H1 (cell line): ENCODE measurements around the gene CFAP100. TPM values are rescaled to one million over a fixed set of nuclear protein-coding genes. Genes with fewer than 3 reads are reported as not detected.

ENCODE experiments used
- CTCF ChIA-PET: fragments of 300-600 bp; sonication (Branson Sonifier 250); formaldehyde crosslinking; loops from one replicate; lab custom pipeline; 2021; ENCODE audit not compliant: partially characterized antibody; lab: Charles Lee
- POLR2A ChIA-PET: fragments of 300-600 bp; sonication (Branson Sonifier 250); formaldehyde crosslinking; loops from one replicate; lab custom pipeline; 2021; ENCODE audit warnings: inconsistent platforms; ENCODE audit not compliant: partially characterized antibody; lab: Charles Lee
- DNase-seq, 2 experiments: peaks; one replicate each; pipeline versions ENCODE4 v3.0.0 to v3.0.0-alpha.2; 2010 to 2022; ENCODE audit warnings: low spot score in 2 of 2, low read depth in 1 of 2, mixed read lengths in 1 of 2
- FAIRE-seq: peaks from 2 replicates; lab custom pipeline; 2011; peaks lifted over from hg19 to GRCh38; lab: Jason Lieb, UNC
- H2AFZ ChIP-seq: 2 replicates; pipeline ENCODE4 v1.8.1; 2012; ENCODE audit warnings: low read length, inconsistent platforms
- H2AK5ac ChIP-seq: 2 replicates; pipeline ENCODE4 v1.6.1; 2013; ENCODE audit warnings: low read depth, low read length
- H2BK120ac ChIP-seq: replicated peaks from 2 replicates; pipeline ENCODE3; 2013; ENCODE audit warnings: low read depth, low read length, inconsistent platforms
- H2BK12ac ChIP-seq: 2 replicates; pipeline ENCODE4 v1.6.1; 2013; ENCODE audit warnings: low read depth, low read length
- H2BK15ac ChIP-seq: 2 replicates; pipeline ENCODE4 v1.6.1; 2013; ENCODE audit warnings: low read length
- H2BK20ac ChIP-seq: 2 replicates; pipeline ENCODE4 v1.6.1; 2013; ENCODE audit warnings: low read length
- H2BK5ac ChIP-seq: 2 replicates; pipeline ENCODE4 v1.6.1; 2013; ENCODE audit warnings: low read depth, low read length
- H3K14ac ChIP-seq: 2 replicates; pipeline ENCODE4 v1.6.1; 2013; ENCODE audit warnings: inconsistent platforms; ENCODE audit not compliant: insufficient read length
- H3K18ac ChIP-seq: 2 replicates; pipeline ENCODE4 v1.6.1; 2013; ENCODE audit warnings: low read length; ENCODE audit errors: extremely low read depth
- H3K23ac ChIP-seq: 2 replicates; pipeline ENCODE4 v1.6.1; 2013; ENCODE audit warnings: inconsistent platforms; ENCODE audit not compliant: insufficient read length
- H3K23me2 ChIP-seq: 2 replicates; pipeline ENCODE4 v1.6.1; 2013; ENCODE audit warnings: low read depth, low read length
- H3K27ac ChIP-seq: 2 replicates; pipeline ENCODE4 v1.6.1; 2011; ENCODE audit warnings: low read depth, low read length, inconsistent platforms
- H3K27me3 ChIP-seq, 4 experiments: replicated peaks in 1 of 4; 1 replicate in 1 of 4; 2 replicates in 3 of 4; pipeline versions ENCODE4 v1.6.1 to v1.8.1; 2011 to 2013; ENCODE audit warnings: low read length in 3 of 4, mild to moderate bottlenecking in 3 of 4, inconsistent platforms in 2 of 4, mixed read lengths in 2 of 4, moderate library complexity in 1 of 4; ENCODE audit not compliant: control insufficient read depth in 3 of 4, insufficient read depth in 3 of 4; ENCODE audit errors: extremely low read depth in 1 of 4
- H3K36me3 ChIP-seq, 4 experiments: 2 replicates each; pipeline versions ENCODE4 v1.6.1 to v1.8.1; 2011 to 2013; ENCODE audit warnings: mild to moderate bottlenecking in 4 of 4, low read length in 3 of 4, moderate library complexity in 2 of 4, control low read depth in 1 of 4, inconsistent platforms in 1 of 4; ENCODE audit not compliant: insufficient read depth in 4 of 4, control insufficient read depth in 2 of 4
- H3K4ac ChIP-seq: replicated peaks from 2 replicates; pipeline ENCODE3; 2013; ENCODE audit warnings: low read length, low read depth, mixed read lengths, inconsistent platforms; ENCODE audit not compliant: insufficient read length
- H3K4me1 ChIP-seq, 4 experiments: replicated peaks in 1 of 4; 1 replicate in 1 of 4; 2 replicates in 3 of 4; pipeline versions ENCODE4 v1.6.1 to v1.8.1; 2011 to 2013; ENCODE audit warnings: low read length in 3 of 4, inconsistent platforms in 2 of 4, mixed read lengths in 1 of 4; ENCODE audit not compliant: insufficient read depth in 4 of 4, control insufficient read depth in 3 of 4
- H3K4me2 ChIP-seq, 2 experiments: 2 replicates each; pipeline versions ENCODE4 v1.6.1 to v1.8.1; 2011 to 2013; ENCODE audit warnings: low read depth in 2 of 2, low read length in 2 of 2, control low read depth in 1 of 2, inconsistent platforms in 1 of 2, mild to moderate bottlenecking in 1 of 2; ENCODE audit not compliant: insufficient read depth in 1 of 2
- H3K4me3 ChIP-seq, 4 experiments: fragments of 200-600, 300-600 bp in 1 of 4; sonication (generic), shearing (Covaris generic), sonication (Bioruptor Twin) in 1 of 4; 2 replicates each; pipeline versions ENCODE4 v1.5.1 to v1.8.1; 2011 to 2016; ENCODE audit warnings: low read length in 4 of 4, low read depth in 3 of 4, control low read depth in 2 of 4, inconsistent platforms in 2 of 4, mild to moderate bottlenecking in 2 of 4, mixed read lengths in 1 of 4, moderate library complexity in 1 of 4; ENCODE audit not compliant: insufficient read depth in 2 of 4; ENCODE audit errors: extremely low read depth in 1 of 4
- H3K56ac ChIP-seq: replicated peaks from 2 replicates; pipeline ENCODE3; 2013; ENCODE audit warnings: low read depth, mild to moderate bottlenecking, mixed read lengths, low read length, inconsistent platforms; ENCODE audit not compliant: insufficient read length
- H3K79me1 ChIP-seq: 2 replicates; pipeline ENCODE4 v1.6.1; 2013; ENCODE audit warnings: low read depth, low read length, control low read depth
- H3K79me2 ChIP-seq, 2 experiments: 2 replicates each; pipeline versions ENCODE4 v1.6.1 to v1.8.1; 2012 to 2013; ENCODE audit warnings: low read length in 2 of 2, mild to moderate bottlenecking in 2 of 2, inconsistent platforms in 1 of 2; ENCODE audit not compliant: insufficient read depth in 2 of 2, control insufficient read depth in 1 of 2
- H3K9ac ChIP-seq, 4 experiments: replicated peaks in 1 of 4; 1 replicate in 1 of 4; 2 replicates in 3 of 4; pipeline versions ENCODE4 v1.6.1 to v1.8.1; 2011 to 2013; ENCODE audit warnings: low read depth in 3 of 4, low read length in 3 of 4, control low read depth in 2 of 4, mild to moderate bottlenecking in 2 of 4, moderate library complexity in 2 of 4, inconsistent platforms in 1 of 4; ENCODE audit errors: extremely low read depth in 1 of 4
- H3K9me3 ChIP-seq, 2 experiments: 2 replicates each; pipeline versions ENCODE4 v1.6.1 to v1.8.1; 2012 to 2013; ENCODE audit warnings: mild to moderate bottlenecking in 2 of 2, moderate library complexity in 2 of 2, control low read depth in 1 of 2, inconsistent platforms in 1 of 2, low read depth in 1 of 2, low read length in 1 of 2, mixed read lengths in 1 of 2; ENCODE audit not compliant: insufficient read depth in 2 of 2
- H4K20me1 ChIP-seq, 2 experiments: replicated peaks in 1 of 2; 2 replicates each; pipeline versions ENCODE3 to v1.8.1; 2011 to 2013; ENCODE audit warnings: inconsistent platforms in 2 of 2, low read length in 2 of 2, mild to moderate bottlenecking in 1 of 2; ENCODE audit not compliant: insufficient read depth in 2 of 2, control insufficient read depth in 1 of 2
- H4K5ac ChIP-seq: 2 replicates; pipeline ENCODE4 v1.6.1; 2013; ENCODE audit warnings: low read length, low read depth, mixed read lengths, inconsistent platforms; ENCODE audit not compliant: insufficient read length
- H4K8ac ChIP-seq: 2 replicates; pipeline ENCODE4 v1.8.0; 2013; ENCODE audit warnings: mild to moderate bottlenecking, moderate library complexity, low read length, inconsistent platforms; ENCODE audit not compliant: insufficient read depth; ENCODE audit errors: extremely low read depth
- H4K91ac ChIP-seq: replicated peaks from 2 replicates; pipeline ENCODE3; 2013; ENCODE audit warnings: low read length, mixed read lengths, inconsistent platforms; ENCODE audit not compliant: insufficient read length
- ASH2L ChIP-seq: fragments of 200-600, 300-600 bp; sonication (generic); IDR thresholded peaks from one replicate; pipeline ENCODE4 v1.7.1; 2017; ENCODE audit warnings: low read length
- CBX5 ChIP-seq: fragments of 300-800, 300-1000 bp; sonication (generic); IDR thresholded peaks from 2 replicates; pipeline ENCODE4 v1.7.1; 2016; ENCODE audit warnings: antibody characterized with exemption, low read length, low read depth
- CEBPB ChIP-seq: IDR thresholded peaks from 2 replicates; pipeline ENCODE4 v1.6.1; 2012; ENCODE audit warnings: low read depth, low read length
- EZH2 ChIP-seq: fragments of 200-600 bp; sonication (generic); IDR thresholded peaks from 2 replicates; pipeline ENCODE4 v1.7.1; 2012; ENCODE audit warnings: low read depth, mild to moderate bottlenecking, moderate library complexity, low read length, inconsistent platforms; ENCODE audit not compliant: severe bottlenecking
- HDAC2 ChIP-seq, 2 experiments: fragments of 300-600 bp in 1 of 2; sonication (generic) in 1 of 2; IDR thresholded peaks; 2 replicates each; pipeline ENCODE4 v1.6.1; 2011 to 2012; ENCODE audit warnings: low read depth in 2 of 2, low read length in 2 of 2, mild to moderate bottlenecking in 2 of 2, moderate library complexity in 2 of 2, borderline replicate concordance in 1 of 2, inconsistent platforms in 1 of 2
- KDM5A ChIP-seq: fragments of 200-600 bp; IDR thresholded peaks from 2 replicates; pipeline ENCODE4 v1.7.1; 2012; ENCODE audit warnings: mild to moderate bottlenecking, low read length, inconsistent platforms, mixed read lengths
- RAD21 ChIP-seq, 2 experiments: IDR thresholded peaks in 1 of 2; conservative IDR thresholded peaks in 1 of 2; 2 replicates each; pipeline ENCODE4 v1.6.1; 2011; ENCODE audit warnings: low read depth in 2 of 2, low read length in 2 of 2, improper control_type of control experiment in 1 of 2, inconsistent platforms in 1 of 2, mild to moderate bottlenecking in 1 of 2, moderate library complexity in 1 of 2
- SIN3A ChIP-seq, 2 experiments: IDR thresholded peaks in 1 of 2; conservative IDR thresholded peaks in 1 of 2; 2 replicates each; pipeline ENCODE4 v1.6.1; 2011 to 2012; ENCODE audit warnings: low read length in 2 of 2, improper control_type of control experiment in 1 of 2, low read depth in 1 of 2, mild to moderate bottlenecking in 1 of 2
- SIRT6 ChIP-seq: IDR thresholded peaks from one replicate; pipeline ENCODE4 v1.7.1; 2012; ENCODE audit warnings: low read length, inconsistent platforms
- TCF12 ChIP-seq: IDR thresholded peaks from 2 replicates; pipeline ENCODE4 v1.6.1; 2011; ENCODE audit warnings: low read depth, mild to moderate bottlenecking, low read length
- WGBS, 2 experiments: shearing (Covaris generic) in 1 of 2; methylation state at CpG; one replicate each; pipeline versions ENCODE4 v1.1.6 to v1.1.7; 2013 to 2015; ENCODE audit warnings: low lambda C conversion rate in 2 of 2, mixed read lengths in 2 of 2, inconsistent platforms in 1 of 2, low coverage in 1 of 2, missing lambda C conversion rate in 1 of 2; ENCODE audit not compliant: insufficient replicate concordance in 2 of 2, insufficient coverage in 1 of 2, insufficient read length in 1 of 2; ENCODE audit errors: extremely low coverage in 1 of 2, missing lambda C conversion rate in 1 of 2; 5-methylcytosine and 5-hydroxymethylcytosine counted together
- polyA plus RNA-seq, 7 experiments: library from polyadenylated mRNA; depleted of rRNA in 3 of 7; stranded (reverse) in 5 of 7; unstranded in 2 of 7; fragments of >200 nt in 5 of 7; fragments of 200-250 nt in 2 of 7; gene quantifications; 1 replicate in 5 of 7; 2 replicates in 1 of 7; 4 replicates in 1 of 7; pipeline versions ENCODE4 v1.2.1 to v1.2.3, GENCODE V29; 2011 to 2013; ENCODE audit warnings: missing spikeins in 2 of 7, mixed read lengths in 2 of 7
- total RNA-seq: library from RNA; stranded (reverse); fragmentation: NEBNext Ultra II Directional; extraction: Animal tissue kit (Norgen Biotek cat#: 25700); gene quantifications from 2 replicates; pipeline ENCODE4 v1.2.1, GENCODE V29; 2021
- TF ChIP-seq, protein P1 (sequence below): IDR thresholded peaks from 2 replicates; pipeline ENCODE4 v1.6.1; 2012; ENCODE audit warnings: inconsistent platforms
- TF ChIP-seq, protein P2 (sequence below): IDR thresholded peaks from 2 replicates; pipeline ENCODE4 v1.6.1; 2011; ENCODE audit warnings: low read depth, mild to moderate bottlenecking, low read length; ENCODE audit not compliant: insufficient read depth

CFAP100 gene
- total and polyA plus RNA-seq, 2 of the 8 experiments (the other 6 are each of a cell fraction or from before 2014, with no cell fraction given): 0.17 TPM; not detected in 1

DNA sequence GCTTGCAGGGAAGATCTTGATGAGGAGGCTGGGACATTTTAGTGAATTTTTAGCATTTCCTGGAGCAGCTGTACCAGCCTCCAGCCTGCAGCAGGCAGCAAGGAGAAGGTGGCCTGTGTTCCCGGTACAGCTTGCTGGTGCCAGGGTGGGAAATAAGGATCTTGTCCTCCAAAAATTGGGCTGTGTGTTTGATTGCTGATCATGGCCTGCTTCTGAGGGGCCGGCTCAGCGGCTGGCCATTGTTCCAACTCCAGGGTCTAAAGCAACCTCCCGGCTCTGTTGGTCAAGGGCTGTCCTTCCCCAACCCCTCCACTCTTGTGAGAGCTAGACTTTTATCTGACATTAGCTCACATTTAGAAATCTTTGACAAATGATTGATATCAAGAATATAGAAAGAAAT lies 5.0 kb downstream of the CFAP100 start:
- H2BK5ac ChIP-seq: no peak overlapping the region
- no peaks in the 10 kb centered on the region for H3K79me2 ChIP-seq
- no peaks in the 10 kb centered on the region for H4K20me1 ChIP-seq
- H2BK12ac ChIP-seq: no peak overlapping the region
- no peak overlapping the region for H2AK5ac ChIP-seq
- H3K79me1 ChIP-seq: no peaks in the 10 kb centered on the region
- H2AFZ ChIP-seq: no peak overlapping the region
- POLR2A ChIA-PET: no interaction called here
- H2BK20ac ChIP-seq: no peak overlapping the region
- 94% methylated on average over 4 of the region's 4 CpGs; no CpG with 5 or more reads in 1 of the 2 experiments for WGBS, 2 experiments
- no peak overlapping the region for H4K8ac ChIP-seq
- no peaks in the 10 kb centered on the region for H3K36me3 ChIP-seq
- no peak overlapping the region for H3K9ac ChIP-seq
- no peak overlapping the region for H3K14ac ChIP-seq
- CTCF ChIA-PET: interaction anchor here (0.8 to 1.2 kb wide), 2 partner anchors 57 to 324 kb away, joined by 3 read pairs; no protein-coding TSS in a partner anchor
- no peak overlapping the region for H3K27ac ChIP-seq
- H3K18ac ChIP-seq: no peak overlapping the region
- no peak overlapping the region for H3K23ac ChIP-seq
- no peak for DNase-seq
- H4K91ac ChIP-seq: no peak overlapping the region
- H2BK15ac ChIP-seq: no peak overlapping the region
- H3K27me3 ChIP-seq: peaks cover 1 to 18% (median 13%) of the 10 kb centered on the region in 4 experiments
- H3K4me1 ChIP-seq: peaks cover 0 to 15% (median 1%) of the 10 kb centered on the region in 4 experiments; a peak in 2 of 7 replicates
- H3K23me2 ChIP-seq: peaks cover 3% of the 10 kb centered on the region; the same call in 1 of the 2 replicates
- FAIRE-seq: no peak
- no peak overlapping the region for H3K4me3 ChIP-seq
- no peak overlapping the region for H3K4ac ChIP-seq
- H4K5ac ChIP-seq: no peak overlapping the region
- H3K56ac ChIP-seq: no peak overlapping the region
- no peak overlapping the region for H2BK120ac ChIP-seq
- no peaks in the 10 kb centered on the region for H3K9me3 ChIP-seq
- no peak overlapping the region for H3K4me2 ChIP-seq
- TF ChIP-seq RAD21 (IDR thresholded peaks at IDR 0.05 in 1 of 2, conservative IDR thresholded peaks at IDR 0.05 in 1 of 2; ENCODE audit: low read depth in 2 of 2, low read length in 2 of 2) (no peak), SIRT6 (no peak), CEBPB (no peak), ASH2L (no peak), KDM5A (no peak), EZH2 (no peak), TCF12 (no peak), CBX5 (no peak), HDAC2 (IDR thresholded peaks at IDR 0.05; ENCODE audit: borderline replicate concordance in 1 of 2, low read depth in 2 of 2, low read length in 2 of 2) (no peak), SIN3A (conservative IDR thresholded peaks at IDR 0.05 in 1 of 2, IDR thresholded peaks at IDR 0.05 in 1 of 2; ENCODE audit: low read depth in 1 of 2, low read length in 2 of 2) (no peak)
- TF ChIP-seq, protein P1, sequence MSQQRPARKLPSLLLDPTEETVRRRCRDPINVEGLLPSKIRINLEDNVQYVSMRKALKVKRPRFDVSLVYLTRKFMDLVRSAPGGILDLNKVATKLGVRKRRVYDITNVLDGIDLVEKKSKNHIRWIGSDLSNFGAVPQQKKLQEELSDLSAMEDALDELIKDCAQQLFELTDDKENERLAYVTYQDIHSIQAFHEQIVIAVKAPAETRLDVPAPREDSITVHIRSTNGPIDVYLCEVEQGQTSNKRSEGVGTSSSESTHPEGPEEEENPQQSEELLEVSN: no peak
- TF ChIP-seq, protein P2, sequence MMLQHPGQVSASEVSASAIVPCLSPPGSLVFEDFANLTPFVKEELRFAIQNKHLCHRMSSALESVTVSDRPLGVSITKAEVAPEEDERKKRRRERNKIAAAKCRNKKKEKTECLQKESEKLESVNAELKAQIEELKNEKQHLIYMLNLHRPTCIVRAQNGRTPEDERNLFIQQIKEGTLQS: no peak
